ENCODE data around the gene RTN4R. TPM values are rescaled to one million over a fixed set of nuclear protein-coding genes. Genes with fewer than 3 reads are reported as not detected.

The RTN4R gene
- total RNA-seq, 1 experiment from 2014 or later, result 25.0 TPM

DNA sequence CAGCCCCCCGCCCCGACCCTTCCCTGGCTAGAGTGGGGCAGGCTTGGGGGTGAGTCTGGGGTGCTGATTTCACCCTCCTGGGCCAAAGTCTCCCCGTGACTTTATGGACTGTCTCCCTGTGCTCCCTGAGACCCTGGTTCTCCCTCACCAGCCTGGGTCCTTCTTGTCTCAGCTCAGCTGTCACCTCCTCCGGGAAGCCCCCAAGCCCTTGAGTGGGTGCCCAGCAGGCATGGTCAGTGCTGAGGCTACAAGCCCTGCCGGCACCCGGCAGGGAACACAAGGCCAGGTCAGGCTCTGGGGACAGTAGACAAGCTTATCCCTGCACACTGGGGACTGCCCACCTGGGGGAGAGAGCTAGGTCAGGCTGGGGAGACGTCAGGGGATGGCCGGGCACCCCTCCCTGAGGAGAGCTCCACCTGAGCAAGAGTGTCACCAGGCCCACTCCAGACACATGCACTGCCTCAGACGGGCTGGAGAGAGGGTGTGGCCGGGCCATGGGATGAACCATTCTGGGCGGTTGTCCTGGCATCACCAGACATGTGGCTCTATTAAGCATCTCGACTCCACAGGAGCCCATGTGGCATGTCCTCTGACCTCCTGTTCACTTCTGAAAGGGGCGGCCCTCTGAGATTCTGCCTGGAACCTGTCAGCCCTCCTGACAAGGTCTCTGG lies 22.6 kb upstream of the RTN4R start:
- CTCF ChIA-PET, result interaction anchor here (0.6 to 1.0 kb wide), 2 partner anchors 52 to 328 kb away, joined by 3 read pairs; no protein-coding TSS in a partner anchor
- no peak overlapping the region for H3K4me3 Mint-ChIP-seq
- DNase-seq (ENCODE audit: low spot score), result no peak
- H3K27ac Mint-ChIP-seq, result no peak overlapping the region
- no peaks in the 10 kb centered on the region for H3K36me3 Mint-ChIP-seq
- H3K27me3 Mint-ChIP-seq (ENCODE audit: low read depth), result no peaks in the 10 kb centered on the region
- TF ChIP-seq ZBTB21 (CRISPR knock-in tag; IDR thresholded peaks at IDR 0.05; ENCODE audit: borderline replicate concordance) (no peak), MAX (CRISPR knock-in tag; IDR thresholded peaks at IDR 0.05) (no peak), FOXP1 (CRISPR knock-in tag; IDR thresholded peaks at IDR 0.05; ENCODE audit: borderline replicate concordance) (no peak), OVOL2 (CRISPR knock-in tag; IDR thresholded peaks at IDR 0.05; ENCODE audit: borderline replicate concordance) (no peak), PRRX2 (CRISPR knock-in tag; IDR thresholded peaks at IDR 0.05) (no peak), ZNF532 (CRISPR knock-in tag; IDR thresholded peaks at IDR 0.05; ENCODE audit: borderline replicate concordance) (no peak), ATF1 (CRISPR knock-in tag; IDR thresholded peaks at IDR 0.05) (no peak), MLX (CRISPR knock-in tag; IDR thresholded peaks at IDR 0.05) (no peak), IRF2 (CRISPR knock-in tag; IDR thresholded peaks at IDR 0.05; ENCODE audit: borderline replicate concordance, low read depth) (no peak)
- TF ChIP-seq, protein P1, sequence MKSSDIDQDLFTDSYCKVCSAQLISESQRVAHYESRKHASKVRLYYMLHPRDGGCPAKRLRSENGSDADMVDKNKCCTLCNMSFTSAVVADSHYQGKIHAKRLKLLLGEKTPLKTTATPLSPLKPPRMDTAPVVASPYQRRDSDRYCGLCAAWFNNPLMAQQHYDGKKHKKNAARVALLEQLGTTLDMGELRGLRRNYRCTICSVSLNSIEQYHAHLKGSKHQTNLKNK (CRISPR knock-in tag; IDR thresholded peaks at IDR 0.05), result no peak
- no peak for ATAC-seq
- POLR2A ChIA-PET, result no interaction called here
- no peaks in the 10 kb centered on the region for H3K4me1 Mint-ChIP-seq
- H3K9me3 Mint-ChIP-seq, result no peaks in the 10 kb centered on the region

DNA sequence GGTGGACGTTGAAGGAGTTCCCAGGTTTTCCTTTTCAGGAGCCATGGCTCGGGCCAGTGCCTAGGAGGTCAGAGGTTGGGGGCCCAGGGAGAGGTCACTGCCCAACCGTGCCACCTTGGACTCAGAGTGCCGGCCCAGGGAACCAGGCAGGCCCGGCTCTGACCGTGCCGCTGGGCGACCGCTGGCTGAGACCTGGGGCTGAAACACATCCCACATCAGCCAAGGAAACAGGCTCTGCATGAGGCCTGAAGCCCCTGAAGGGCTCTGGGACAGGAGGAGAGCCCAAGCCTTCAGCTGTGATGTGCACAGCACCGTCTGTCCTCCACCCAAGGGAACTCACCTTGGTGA lies 21.9 kb upstream of the RTN4R start:
- no peak for ATAC-seq
- no peak overlapping the region for H3K4me3 Mint-ChIP-seq
- no peaks in the 10 kb centered on the region for H3K4me1 Mint-ChIP-seq
- ChIA-PET POLR2A (no interaction called here), CTCF (no interaction called here)
- DNase-seq (ENCODE audit: low spot score), result no peak
- no peak overlapping the region for H3K27ac Mint-ChIP-seq
- H3K27me3 Mint-ChIP-seq (ENCODE audit: low read depth), result no peaks in the 10 kb centered on the region
- no peaks in the 10 kb centered on the region for H3K36me3 Mint-ChIP-seq
- no peaks in the 10 kb centered on the region for H3K9me3 Mint-ChIP-seq
- no peak for TF ChIP-seq ZNF138 (CRISPR knock-in tag; conservative IDR thresholded peaks at IDR 0.05)
- TF ChIP-seq, protein P2, sequence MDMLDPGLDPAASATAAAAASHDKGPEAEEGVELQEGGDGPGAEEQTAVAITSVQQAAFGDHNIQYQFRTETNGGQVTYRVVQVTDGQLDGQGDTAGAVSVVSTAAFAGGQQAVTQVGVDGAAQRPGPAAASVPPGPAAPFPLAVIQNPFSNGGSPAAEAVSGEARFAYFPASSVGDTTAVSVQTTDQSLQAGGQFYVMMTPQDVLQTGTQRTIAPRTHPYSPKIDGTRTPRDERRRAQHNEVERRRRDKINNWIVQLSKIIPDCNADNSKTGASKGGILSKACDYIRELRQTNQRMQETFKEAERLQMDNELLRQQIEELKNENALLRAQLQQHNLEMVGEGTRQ (CRISPR knock-in tag; IDR thresholded peaks at IDR 0.05), result no peak
- no peak for TF ChIP-seq ZNF121 (CRISPR knock-in tag; IDR thresholded peaks at IDR 0.05)
- no peak for TF ChIP-seq EMX1 (CRISPR knock-in tag; IDR thresholded peaks at IDR 0.05)
- TF ChIP-seq, protein P3, sequence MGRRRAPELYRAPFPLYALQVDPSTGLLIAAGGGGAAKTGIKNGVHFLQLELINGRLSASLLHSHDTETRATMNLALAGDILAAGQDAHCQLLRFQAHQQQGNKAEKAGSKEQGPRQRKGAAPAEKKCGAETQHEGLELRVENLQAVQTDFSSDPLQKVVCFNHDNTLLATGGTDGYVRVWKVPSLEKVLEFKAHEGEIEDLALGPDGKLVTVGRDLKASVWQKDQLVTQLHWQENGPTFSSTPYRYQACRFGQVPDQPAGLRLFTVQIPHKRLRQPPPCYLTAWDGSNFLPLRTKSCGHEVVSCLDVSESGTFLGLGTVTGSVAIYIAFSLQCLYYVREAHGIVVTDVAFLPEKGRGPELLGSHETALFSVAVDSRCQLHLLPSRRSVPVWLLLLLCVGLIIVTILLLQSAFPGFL (CRISPR knock-in tag; IDR thresholded peaks at IDR 0.05; ENCODE audit: borderline replicate concordance), result no peak
- no peak for TF ChIP-seq GRHL2 (CRISPR knock-in tag; IDR thresholded peaks at IDR 0.05; ENCODE audit: insufficient replicate concordance, severe bottlenecking)
- TF ChIP-seq, protein P4, sequence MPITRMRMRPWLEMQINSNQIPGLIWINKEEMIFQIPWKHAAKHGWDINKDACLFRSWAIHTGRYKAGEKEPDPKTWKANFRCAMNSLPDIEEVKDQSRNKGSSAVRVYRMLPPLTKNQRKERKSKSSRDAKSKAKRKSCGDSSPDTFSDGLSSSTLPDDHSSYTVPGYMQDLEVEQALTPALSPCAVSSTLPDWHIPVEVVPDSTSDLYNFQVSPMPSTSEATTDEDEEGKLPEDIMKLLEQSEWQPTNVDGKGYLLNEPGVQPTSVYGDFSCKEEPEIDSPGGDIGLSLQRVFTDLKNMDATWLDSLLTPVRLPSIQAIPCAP (CRISPR knock-in tag; IDR thresholded peaks at IDR 0.05), result no peak
- TF ChIP-seq CBFB (CRISPR knock-in tag; IDR thresholded peaks at IDR 0.05; ENCODE audit: low read depth), result no peak
- no peak for TF ChIP-seq GABPB1 (CRISPR knock-in tag; IDR thresholded peaks at IDR 0.05)
- TF ChIP-seq ZBTB21 (CRISPR knock-in tag; IDR thresholded peaks at IDR 0.05; ENCODE audit: borderline replicate concordance), result no peak
- TF ChIP-seq, protein P5, sequence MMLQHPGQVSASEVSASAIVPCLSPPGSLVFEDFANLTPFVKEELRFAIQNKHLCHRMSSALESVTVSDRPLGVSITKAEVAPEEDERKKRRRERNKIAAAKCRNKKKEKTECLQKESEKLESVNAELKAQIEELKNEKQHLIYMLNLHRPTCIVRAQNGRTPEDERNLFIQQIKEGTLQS (CRISPR knock-in tag; conservative IDR thresholded peaks at IDR 0.05), result no peak
- TF ChIP-seq, protein P6, sequence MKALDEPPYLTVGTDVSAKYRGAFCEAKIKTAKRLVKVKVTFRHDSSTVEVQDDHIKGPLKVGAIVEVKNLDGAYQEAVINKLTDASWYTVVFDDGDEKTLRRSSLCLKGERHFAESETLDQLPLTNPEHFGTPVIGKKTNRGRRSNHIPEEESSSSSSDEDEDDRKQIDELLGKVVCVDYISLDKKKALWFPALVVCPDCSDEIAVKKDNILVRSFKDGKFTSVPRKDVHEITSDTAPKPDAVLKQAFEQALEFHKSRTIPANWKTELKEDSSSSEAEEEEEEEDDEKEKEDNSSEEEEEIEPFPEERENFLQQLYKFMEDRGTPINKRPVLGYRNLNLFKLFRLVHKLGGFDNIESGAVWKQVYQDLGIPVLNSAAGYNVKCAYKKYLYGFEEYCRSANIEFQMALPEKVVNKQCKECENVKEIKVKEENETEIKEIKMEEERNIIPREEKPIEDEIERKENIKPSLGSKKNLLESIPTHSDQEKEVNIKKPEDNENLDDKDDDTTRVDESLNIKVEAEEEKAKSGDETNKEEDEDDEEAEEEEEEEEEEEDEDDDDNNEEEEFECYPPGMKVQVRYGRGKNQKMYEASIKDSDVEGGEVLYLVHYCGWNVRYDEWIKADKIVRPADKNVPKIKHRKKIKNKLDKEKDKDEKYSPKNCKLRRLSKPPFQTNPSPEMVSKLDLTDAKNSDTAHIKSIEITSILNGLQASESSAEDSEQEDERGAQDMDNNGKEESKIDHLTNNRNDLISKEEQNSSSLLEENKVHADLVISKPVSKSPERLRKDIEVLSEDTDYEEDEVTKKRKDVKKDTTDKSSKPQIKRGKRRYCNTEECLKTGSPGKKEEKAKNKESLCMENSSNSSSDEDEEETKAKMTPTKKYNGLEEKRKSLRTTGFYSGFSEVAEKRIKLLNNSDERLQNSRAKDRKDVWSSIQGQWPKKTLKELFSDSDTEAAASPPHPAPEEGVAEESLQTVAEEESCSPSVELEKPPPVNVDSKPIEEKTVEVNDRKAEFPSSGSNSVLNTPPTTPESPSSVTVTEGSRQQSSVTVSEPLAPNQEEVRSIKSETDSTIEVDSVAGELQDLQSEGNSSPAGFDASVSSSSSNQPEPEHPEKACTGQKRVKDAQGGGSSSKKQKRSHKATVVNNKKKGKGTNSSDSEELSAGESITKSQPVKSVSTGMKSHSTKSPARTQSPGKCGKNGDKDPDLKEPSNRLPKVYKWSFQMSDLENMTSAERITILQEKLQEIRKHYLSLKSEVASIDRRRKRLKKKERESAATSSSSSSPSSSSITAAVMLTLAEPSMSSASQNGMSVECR (CRISPR knock-in tag; IDR thresholded peaks at IDR 0.05; ENCODE audit: borderline replicate concordance), result no peak
- no peak for TF ChIP-seq OVOL2 (CRISPR knock-in tag; IDR thresholded peaks at IDR 0.05; ENCODE audit: borderline replicate concordance)

Measured in WTC11 (cell line).